HG03196 (cell line): Measurements from ENCODE around the gene EVI2B.
"Not testable (repeated sequence)": the region's sequence is repeated elsewhere in the genome, so short reads cannot be mapped to it uniquely, and the experiment has no call there.

Source experiments
- ATAC-seq: cut with Tn5 transposase; IDR thresholded peaks from one replicate; pipeline ENCODE4 v1.9.1; 2021; ENCODE audit not compliant: unreplicated experiment

Gene EVI2B, protein sequence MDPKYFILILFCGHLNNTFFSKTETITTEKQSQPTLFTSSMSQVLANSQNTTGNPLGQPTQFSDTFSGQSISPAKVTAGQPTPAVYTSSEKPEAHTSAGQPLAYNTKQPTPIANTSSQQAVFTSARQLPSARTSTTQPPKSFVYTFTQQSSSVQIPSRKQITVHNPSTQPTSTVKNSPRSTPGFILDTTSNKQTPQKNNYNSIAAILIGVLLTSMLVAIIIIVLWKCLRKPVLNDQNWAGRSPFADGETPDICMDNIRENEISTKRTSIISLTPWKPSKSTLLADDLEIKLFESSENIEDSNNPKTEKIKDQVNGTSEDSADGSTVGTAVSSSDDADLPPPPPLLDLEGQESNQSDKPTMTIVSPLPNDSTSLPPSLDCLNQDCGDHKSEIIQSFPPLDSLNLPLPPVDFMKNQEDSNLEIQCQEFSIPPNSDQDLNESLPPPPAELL

DNA sequence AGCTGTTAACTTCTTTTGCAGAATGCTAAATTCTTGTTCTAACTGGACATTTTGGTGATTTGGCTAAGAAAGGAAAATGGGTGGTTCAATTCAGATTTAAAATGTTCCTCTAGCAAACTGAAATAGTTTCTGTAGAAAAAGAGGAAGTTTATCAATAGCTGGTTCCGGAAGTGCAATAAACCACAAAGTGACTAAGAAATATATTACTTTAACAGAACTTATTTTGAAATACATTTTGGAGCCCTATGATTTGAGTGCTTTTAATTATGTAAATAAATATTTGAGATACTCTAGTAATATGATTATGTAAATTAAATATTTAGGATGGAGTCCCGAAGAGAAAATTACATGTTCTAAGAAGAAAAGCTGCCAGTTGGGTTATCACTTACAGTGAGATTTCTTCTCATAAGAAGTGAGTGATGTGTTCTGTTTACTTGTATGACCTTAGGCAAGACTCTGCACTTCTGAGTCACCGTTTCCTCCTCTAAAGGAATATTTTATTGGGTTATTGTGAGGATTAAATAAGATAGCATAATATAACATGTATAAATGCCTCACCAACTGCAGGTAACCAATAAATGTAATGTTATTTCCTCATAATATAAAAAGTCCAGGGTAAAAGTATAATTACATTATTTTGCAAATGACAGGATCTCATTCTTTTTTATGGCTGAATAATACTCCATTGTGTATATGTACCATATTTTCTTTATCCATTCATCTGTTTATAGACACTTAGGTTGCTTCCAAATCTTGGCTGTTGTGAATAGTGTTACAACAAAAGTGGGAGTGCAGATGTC is at the start of gene EVI2B:
TSS of gene EVI2B (minus strand) at position 73 of the 800 bp plus-strand sequence. CDS start 8,445 bp downstream, outside the sequence.
- ATAC-seq, result no peak

- ATAC-seq, result no peak
Observed at GRCh38 chr17:31357839-31358394, 44.1 kb upstream of the EVI2B start.

DNA sequence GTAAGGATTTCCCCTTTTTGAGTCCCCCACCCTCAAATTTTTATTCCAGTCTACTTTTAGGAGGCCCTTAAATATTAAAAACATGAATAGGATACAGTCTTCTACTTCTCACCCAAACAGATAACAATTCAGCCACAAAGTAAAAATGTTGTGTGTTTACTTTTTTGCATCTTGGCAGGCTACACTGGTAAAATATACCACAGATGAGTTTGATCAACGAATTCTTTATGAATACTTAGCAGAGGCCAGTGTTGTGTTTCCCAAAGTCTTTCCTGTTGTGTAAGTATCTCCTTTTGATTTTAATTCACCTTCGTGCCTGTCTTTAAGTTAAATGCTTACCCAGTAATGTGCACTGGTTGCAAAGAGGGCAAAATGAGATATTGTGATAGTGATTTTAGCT is 43.2 kb upstream of the EVI2B start:
- no peak for ATAC-seq

- ATAC-seq, result no peak
Observed at GRCh38 chr17:31355935-31356334, 42.1 kb upstream of the EVI2B start.

- no peak for ATAC-seq
Observed at GRCh38 chr17:31349454-31349853, 35.6 kb upstream of the EVI2B start.

- not testable (repeated sequence) for ATAC-seq
Observed at GRCh38 chr17:31345191-31345747, 31.4 kb upstream of the EVI2B start.

DNA sequence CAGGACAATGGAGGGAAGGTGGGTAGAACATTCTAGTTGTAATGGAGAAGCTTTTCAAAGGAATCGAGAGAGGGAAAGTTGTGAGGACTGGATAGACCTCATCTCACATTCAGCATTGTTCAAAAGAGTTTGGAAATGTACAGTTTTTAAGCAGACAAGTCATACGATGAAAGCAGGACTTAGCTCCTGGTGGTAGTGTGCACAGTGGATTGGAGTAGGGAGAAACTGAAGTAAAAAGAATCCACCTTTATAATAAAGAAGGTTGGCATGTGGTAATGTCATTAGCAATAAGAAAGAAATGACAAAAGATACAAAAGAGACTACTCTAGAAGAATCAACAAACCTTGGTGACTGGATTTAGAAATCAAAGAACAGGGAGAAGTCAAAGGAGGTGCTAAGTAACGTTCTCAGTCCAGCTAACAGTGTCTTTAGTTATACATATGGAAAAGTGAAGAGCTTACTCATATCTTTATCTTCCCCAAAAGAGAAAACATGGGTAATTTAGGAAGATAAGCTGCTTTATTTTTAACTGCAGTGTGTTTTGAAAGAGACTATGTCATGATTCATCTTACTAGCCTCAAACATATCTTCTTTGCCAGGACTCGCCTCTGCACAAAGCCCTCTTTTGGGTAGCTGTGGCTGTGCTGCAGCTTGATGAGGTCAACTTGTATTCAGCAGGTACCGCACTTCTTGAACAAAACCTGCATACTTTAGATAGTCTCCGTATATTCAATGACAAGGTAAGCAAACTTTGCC is 26.2 kb upstream of the EVI2B start:
- no peak for ATAC-seq

DNA sequence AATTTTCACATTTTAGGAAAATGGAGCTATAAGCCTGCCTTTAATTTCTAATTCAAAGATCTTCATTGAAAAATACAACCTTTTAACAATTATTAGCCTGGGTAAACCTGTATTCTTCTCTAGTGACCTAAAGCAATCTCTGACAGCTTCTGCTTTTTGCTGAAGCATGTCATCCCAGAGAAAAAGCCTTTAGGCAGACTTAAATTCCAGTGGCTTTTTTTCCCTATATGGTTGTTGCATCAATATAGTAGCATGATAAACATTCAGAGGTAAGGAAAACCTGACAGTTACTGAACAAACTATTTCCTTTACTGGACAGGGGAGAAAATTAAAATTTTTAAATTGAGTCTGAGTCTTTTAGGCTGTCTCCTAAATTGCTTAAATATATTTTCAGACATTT is 15.4 kb upstream of the EVI2B start:
- no peak for ATAC-seq

- no peak for ATAC-seq
Observed at GRCh38 chr17:31328160-31328535, 14.3 kb upstream of the EVI2B start.

DNA sequence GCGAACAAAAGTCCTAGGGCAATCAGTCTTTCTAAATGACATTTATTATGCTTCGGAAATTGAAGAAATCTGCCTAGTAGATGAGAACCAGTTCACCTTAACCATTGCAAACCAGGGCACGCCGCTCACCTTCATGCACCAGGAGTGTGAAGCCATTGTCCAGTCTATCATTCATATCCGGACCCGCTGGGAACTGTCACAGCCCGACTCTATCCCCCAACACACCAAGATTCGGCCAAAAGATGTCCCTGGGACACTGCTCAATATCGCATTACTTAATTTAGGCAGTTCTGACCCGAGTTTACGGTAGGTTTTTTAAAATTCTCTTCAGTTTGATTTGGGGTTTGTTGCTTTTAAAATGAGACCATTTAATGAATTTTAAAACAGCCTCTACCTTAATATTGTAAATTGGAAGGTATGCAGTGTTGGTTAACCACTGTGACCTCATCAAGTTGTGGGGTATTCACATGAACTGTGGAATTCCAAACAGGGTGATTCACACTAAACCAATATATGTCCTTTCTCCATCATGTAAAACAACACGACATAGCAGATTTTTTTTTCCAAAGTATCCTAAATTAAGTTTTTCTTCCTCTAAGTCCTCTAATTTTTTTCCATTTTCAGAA is 13.8 kb upstream of the EVI2B start:
- ATAC-seq, result no peak

DNA sequence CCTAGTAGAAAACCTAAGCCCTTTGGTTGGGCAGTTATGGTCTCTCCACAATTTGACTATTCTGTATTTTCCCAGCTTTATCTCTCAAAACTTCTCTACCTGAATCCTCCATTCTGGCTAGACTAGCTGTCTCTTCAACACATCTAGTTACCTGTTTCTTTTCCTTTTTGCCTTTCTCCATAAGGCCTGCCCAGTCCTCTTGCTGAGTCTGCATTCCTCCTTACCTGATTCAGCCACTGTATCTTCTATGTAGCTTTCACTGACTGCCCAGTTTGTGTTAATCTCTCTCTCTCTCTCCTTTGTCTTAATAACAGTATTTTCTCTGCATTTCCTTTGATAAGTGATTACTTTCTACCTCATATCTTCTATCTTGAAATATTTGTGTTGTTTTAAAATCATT is 9.7 kb upstream of the EVI2B start:
- no peak for ATAC-seq

GRCh38 chr17:31321966-31322365 is 8.1 kb upstream of the EVI2B start:
- no peak for ATAC-seq

GRCh38 chr17:31321481-31321880 is 7.6 kb upstream of the EVI2B start, which contains the start of gene EVI2A:
EVI2A (minus strand) TSS chr17:31321622; CDS start chr17:31319013, 2,609 bp downstream.
- peak; percentile 30 for ATAC-seq

DNA sequence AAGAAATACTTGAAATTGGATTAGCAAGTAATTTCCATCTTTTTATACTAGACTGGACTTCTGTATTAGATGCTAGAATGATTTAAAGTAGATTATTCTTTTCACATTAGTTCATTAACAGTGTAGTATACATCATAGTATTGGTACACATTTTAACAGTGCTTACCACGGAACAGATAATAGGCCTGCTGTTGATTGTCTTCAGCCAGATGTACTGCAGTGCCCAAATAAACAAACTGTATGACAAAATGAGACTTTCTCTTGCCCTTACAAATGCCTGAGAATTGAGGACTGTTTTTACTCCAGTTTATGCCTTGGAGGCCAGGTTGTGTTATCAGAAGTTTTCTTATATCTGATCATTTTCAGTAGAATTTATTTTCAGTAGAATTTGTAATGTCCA is 6.9 kb upstream of the EVI2B start:
- no peak for ATAC-seq

DNA sequence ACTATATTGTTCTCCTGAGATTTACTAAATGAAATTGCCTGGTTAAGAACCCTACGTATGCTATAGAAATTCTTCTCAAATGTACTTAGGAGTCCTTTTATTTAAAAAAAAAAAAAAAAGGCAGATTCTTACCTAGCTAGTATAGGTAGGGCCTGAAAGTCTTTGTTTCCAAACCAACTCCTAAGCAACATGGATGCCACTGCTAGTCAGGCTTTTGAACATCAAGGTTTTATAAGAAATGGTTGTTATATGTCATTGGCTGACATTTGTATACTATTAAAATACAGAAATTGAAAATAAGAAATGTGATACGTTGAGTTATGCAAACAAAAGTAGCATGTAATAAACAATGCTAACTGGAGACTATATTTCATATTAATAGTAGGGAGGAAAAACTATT is 6.4 kb upstream of the EVI2B start:
- ATAC-seq, result no peak

- peak; percentile 32 for ATAC-seq
Observed at GRCh38 chr17:31318851-31319661, 5.2 kb upstream of the EVI2B start.

GRCh38 chr17:31318298-31318801 is 4.5 kb upstream of the EVI2B start:
- no peak for ATAC-seq

DNA sequence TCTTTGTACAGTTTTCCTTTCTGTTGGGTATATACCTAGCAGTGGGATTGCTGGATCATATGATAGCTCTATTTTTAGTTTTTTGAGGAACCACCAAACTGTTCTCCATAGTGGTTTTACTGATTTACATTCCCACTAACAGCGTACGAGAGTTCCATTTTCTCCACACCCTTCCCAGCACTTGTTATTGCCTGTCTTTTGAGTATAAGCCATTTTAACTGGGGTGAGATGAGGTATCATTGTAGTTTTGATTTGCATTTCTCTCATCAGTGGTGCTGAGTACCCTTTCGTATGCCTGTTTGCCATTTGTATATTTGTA is 887 bp upstream of the EVI2B start:
- ATAC-seq, result no peak

GRCh38 chr17:31312223-31312622 is 1.6 kb downstream of the EVI2B start:
- ATAC-seq, result not testable (repeated sequence)
